OCI-LY1 (cell line): ENCODE data around the gene PIK3R1.

Experiments used
- EZH2 ChIP-seq: fragments of 200-600 bp; sonication (generic), shearing (Covaris generic); IDR thresholded peaks from 2 replicates; pipeline ENCODE4 v1.8.0; 2017; ENCODE audit warnings: borderline replicate concordance, mixed run types, mild to moderate bottlenecking, antibody characterized with exemption, low read length, moderate library complexity, mixed read lengths
- TF ChIP-seq, protein P1 (sequence below): fragments of 200-600 bp; sonication (generic), shearing (Covaris generic); IDR thresholded peaks from 2 replicates; pipeline ENCODE4 v1.5.1; 2017; ENCODE audit warnings: mild to moderate bottlenecking, antibody characterized with exemption, low read length, moderate library complexity, mixed read lengths

DNA sequence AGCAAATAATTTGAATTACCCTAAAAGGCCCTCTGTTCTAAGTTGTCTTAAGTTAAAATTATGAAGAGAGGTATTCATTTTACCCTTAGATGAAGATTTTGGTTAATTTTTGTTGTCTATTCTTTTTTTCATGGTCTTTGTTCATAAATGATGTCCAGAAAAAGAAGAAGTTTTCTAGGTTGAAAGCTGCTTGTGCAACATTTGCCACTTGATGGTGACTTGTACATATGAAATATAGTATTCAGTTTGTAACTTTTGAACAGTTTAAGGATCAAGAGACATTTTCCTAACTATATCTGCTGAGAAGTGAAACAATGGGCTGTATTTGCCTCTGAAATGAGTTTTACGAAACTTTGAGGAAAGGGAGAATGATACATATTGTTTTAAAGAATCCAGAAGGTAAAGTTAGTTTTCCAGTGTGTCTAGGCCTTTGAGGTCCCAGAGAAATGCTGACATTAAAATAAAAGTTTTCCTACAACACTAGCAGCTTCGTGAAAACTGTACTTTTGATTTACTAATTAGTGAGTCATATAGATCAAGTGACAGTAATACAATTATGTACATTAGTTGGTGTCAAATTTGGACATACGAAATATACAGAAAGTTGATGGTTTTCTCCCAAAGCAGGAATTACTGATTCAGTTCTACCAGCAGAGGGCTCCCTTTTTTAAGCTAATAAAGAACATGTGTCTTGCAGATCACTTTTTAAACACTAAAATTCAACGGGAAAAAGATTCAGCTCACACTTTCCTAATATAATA is 70.5 kb downstream of the PIK3R1 start:
- TF ChIP-seq, protein P1, sequence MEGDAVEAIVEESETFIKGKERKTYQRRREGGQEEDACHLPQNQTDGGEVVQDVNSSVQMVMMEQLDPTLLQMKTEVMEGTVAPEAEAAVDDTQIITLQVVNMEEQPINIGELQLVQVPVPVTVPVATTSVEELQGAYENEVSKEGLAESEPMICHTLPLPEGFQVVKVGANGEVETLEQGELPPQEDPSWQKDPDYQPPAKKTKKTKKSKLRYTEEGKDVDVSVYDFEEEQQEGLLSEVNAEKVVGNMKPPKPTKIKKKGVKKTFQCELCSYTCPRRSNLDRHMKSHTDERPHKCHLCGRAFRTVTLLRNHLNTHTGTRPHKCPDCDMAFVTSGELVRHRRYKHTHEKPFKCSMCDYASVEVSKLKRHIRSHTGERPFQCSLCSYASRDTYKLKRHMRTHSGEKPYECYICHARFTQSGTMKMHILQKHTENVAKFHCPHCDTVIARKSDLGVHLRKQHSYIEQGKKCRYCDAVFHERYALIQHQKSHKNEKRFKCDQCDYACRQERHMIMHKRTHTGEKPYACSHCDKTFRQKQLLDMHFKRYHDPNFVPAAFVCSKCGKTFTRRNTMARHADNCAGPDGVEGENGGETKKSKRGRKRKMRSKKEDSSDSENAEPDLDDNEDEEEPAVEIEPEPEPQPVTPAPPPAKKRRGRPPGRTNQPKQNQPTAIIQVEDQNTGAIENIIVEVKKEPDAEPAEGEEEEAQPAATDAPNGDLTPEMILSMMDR: peak; percentile 84
- TF ChIP-seq EZH2: no peak
